ENCODE data around the gene SDHC. TPM values are rescaled to one million over a fixed set of nuclear protein-coding genes. Genes with fewer than 3 reads are reported as not detected.

SDHC gene
- polyA plus RNA-seq, 3 donors, result 208 to 350 (median 323) TPM

DNA sequence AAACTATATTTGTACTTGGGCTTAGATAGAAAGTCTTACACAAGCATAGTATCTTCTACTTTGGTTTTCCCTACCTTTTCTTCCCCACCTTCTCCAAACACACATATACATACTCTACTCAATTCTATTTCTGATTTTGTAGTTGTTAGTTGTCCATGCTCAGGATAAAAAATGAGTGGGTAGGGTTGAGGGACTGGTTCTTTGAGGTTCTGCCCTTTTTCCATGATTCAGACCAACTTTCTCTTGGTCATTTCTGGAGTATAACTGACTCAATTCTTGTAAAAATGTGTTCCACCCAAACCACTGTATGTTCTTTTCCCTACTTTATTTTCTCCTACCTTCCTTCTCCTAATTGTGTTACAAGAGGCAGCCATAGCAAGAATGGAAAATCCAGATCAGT is 50.2 kb downstream of the SDHC start:
- H3K27ac Mint-ChIP-seq, result no peak overlapping the region
- TF ChIP-seq, protein P1, sequence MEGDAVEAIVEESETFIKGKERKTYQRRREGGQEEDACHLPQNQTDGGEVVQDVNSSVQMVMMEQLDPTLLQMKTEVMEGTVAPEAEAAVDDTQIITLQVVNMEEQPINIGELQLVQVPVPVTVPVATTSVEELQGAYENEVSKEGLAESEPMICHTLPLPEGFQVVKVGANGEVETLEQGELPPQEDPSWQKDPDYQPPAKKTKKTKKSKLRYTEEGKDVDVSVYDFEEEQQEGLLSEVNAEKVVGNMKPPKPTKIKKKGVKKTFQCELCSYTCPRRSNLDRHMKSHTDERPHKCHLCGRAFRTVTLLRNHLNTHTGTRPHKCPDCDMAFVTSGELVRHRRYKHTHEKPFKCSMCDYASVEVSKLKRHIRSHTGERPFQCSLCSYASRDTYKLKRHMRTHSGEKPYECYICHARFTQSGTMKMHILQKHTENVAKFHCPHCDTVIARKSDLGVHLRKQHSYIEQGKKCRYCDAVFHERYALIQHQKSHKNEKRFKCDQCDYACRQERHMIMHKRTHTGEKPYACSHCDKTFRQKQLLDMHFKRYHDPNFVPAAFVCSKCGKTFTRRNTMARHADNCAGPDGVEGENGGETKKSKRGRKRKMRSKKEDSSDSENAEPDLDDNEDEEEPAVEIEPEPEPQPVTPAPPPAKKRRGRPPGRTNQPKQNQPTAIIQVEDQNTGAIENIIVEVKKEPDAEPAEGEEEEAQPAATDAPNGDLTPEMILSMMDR (IDR thresholded peaks at IDR 0.05), result no peak

DNA sequence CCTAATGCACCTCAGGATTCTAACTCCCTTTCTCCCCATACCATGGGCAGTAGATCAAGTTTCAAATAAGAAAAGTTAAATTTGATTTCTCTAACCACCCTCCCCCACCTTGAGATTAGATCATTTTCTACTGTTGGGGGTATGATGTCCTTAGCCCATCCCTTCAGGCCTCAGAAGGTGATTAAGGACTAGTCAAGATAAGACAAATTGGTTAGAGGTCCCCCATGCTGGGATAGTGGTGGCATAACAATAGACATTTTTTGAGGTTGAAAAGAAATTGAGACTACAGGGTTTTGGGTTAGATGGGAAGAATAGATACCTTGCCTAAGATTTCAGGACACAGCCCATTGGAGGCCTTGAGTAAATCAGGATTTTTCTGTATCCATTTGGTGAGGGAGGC is 51.0 kb downstream of the SDHC start:
- intact Hi-C loops (cut with micrococcal nuclease), result no loop called here
- peaks cover 0 to 5% of the 10 kb centered on the region in 2 donors for H3K4me1 ChIP-seq (ENCODE audit: control insufficient read depth in 1 of 2, insufficient read depth in 2 of 2, low read length in 2 of 2)

More for the DNA sequence above, 50.2 kb downstream of the SDHC start:
- Mint-ChIP-seq H3K36me3 (peaks cover 49 to 70% of the 10 kb centered on the region in 2 donors), H3K27me3 (ENCODE audit: low read depth in 3 of 3) (no peaks in the 10 kb centered on the region), H3K9me3 (no peaks in the 10 kb centered on the region), H3K4me3 (no peak overlapping the region), H3K4me1 (peaks cover 12% of the 10 kb centered on the region)
- no peak for DNase-seq
- no peaks in the 10 kb centered on the region for H3K9me3 ChIP-seq (replicated peaks in 1 of 2; ENCODE audit: control insufficient read depth in 1 of 2, insufficient read depth in 1 of 2, low read length in 2 of 2)
- H3K27ac ChIP-seq (ENCODE audit: low read depth in 1 of 2, low read length in 2 of 2), result no peak overlapping the region
- no peaks in the 10 kb centered on the region for H3K79me2 ChIP-seq (ENCODE audit: insufficient read depth, low read length)
- H3K9ac ChIP-seq (ENCODE audit: insufficient read depth, low read length, poor library complexity, severe bottlenecking), result no peak overlapping the region
- no peaks in the 10 kb centered on the region for H3K27me3 ChIP-seq (ENCODE audit: control insufficient read depth in 2 of 2, insufficient read depth in 2 of 2, low read length in 2 of 2)
- H3K4me1 ChIP-seq (ENCODE audit: control insufficient read depth in 1 of 2, insufficient read depth in 2 of 2, low read length in 2 of 2), result peaks cover 4 to 11% of the 10 kb centered on the region in 2 donors
- no peaks in the 10 kb centered on the region for H4K20me1 ChIP-seq (ENCODE audit: insufficient read depth, low read length)
- H3K4me2 ChIP-seq (replicated peaks; ENCODE audit: extremely low read depth, low read length, poor library complexity, severe bottlenecking), result no peak overlapping the region
- no peak overlapping the region for H2AFZ ChIP-seq (ENCODE audit: insufficient read depth, low read depth, low read length, poor library complexity, severe bottlenecking)
- intact Hi-C loops (cut with micrococcal nuclease), result no loop called here
- H3K36me3 ChIP-seq (replicated peaks in 1 of 2; ENCODE audit: control insufficient read depth in 1 of 2, insufficient read depth in 2 of 2, low read length in 2 of 2), result peaks cover 23 to 52% of the 10 kb centered on the region in 2 donors
- no peak overlapping the region for H3K4me3 ChIP-seq (replicated peaks in 1 of 3; ENCODE audit: low read depth in 2 of 3, low read length in 3 of 3)

More for the DNA sequence above, 51.0 kb downstream of the SDHC start:
- Histone ChIP-seq H3K4me2 (replicated peaks; ENCODE audit: extremely low read depth, low read length, poor library complexity, severe bottlenecking) (no peak overlapping the region), H3K27me3 (ENCODE audit: control insufficient read depth in 2 of 2, insufficient read depth in 2 of 2, low read length in 2 of 2) (no peaks in the 10 kb centered on the region), H3K4me3 (replicated peaks in 1 of 3; ENCODE audit: low read depth in 2 of 3, low read length in 3 of 3) (no peak overlapping the region), H2AFZ (ENCODE audit: insufficient read depth, low read depth, low read length, poor library complexity, severe bottlenecking) (no peak overlapping the region), H3K79me2 (ENCODE audit: insufficient read depth, low read length) (no peaks in the 10 kb centered on the region), H3K36me3 (replicated peaks in 1 of 2; ENCODE audit: control insufficient read depth in 1 of 2, insufficient read depth in 2 of 2, low read length in 2 of 2) (peaks cover 23 to 52% of the 10 kb centered on the region in 2 donors), H4K20me1 (ENCODE audit: insufficient read depth, low read length) (no peaks in the 10 kb centered on the region), H3K9ac (ENCODE audit: insufficient read depth, low read length, poor library complexity, severe bottlenecking) (no peak overlapping the region), H3K27ac (ENCODE audit: low read depth in 1 of 2, low read length in 2 of 2) (no peak overlapping the region), H3K9me3 (replicated peaks in 1 of 2; ENCODE audit: control insufficient read depth in 1 of 2, insufficient read depth in 1 of 2, low read length in 2 of 2) (no peaks in the 10 kb centered on the region)
- H3K36me3 Mint-ChIP-seq, result peaks cover 47 to 61% of the 10 kb centered on the region in 2 donors
- TF ChIP-seq, protein P1 (IDR thresholded peaks at IDR 0.05), result no peak
- no peak overlapping the region for H3K27ac Mint-ChIP-seq
- H3K4me3 Mint-ChIP-seq, result no peak overlapping the region
- no peaks in the 10 kb centered on the region for H3K9me3 Mint-ChIP-seq
- H3K4me1 Mint-ChIP-seq, result peaks cover 5% of the 10 kb centered on the region
- DNase-seq, result no peak
- no peaks in the 10 kb centered on the region for H3K27me3 Mint-ChIP-seq (ENCODE audit: low read depth in 3 of 3)
